ENCODE results near the gene EP400.
"Not testable (repeated sequence)": the region's sequence is repeated elsewhere in the genome, so short reads cannot be mapped to it uniquely, and the experiment has no call there.

The EP400 gene

DNA sequence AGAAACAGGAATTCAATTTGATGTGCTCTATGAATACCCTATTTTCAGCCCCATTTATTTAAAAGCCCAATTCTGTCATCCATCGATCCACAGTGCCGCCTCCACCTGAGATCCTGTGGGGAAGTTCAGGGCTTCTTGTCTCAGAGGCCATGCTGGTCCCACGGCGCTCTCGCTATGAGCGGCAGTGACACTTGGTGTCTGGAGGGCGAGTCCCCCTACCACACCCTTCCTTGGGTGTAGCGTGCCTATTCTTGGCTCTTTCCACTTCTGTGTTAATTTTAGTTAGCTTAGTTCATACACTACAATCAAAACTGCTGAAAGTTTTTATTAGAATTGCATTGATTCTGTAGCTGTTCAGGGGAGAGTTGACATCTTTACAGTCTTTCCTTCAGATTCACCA lies 120.6 kb downstream of the EP400 start:
- no peak for DNase-seq

GRCh38 chr12:132071040-132071810 lies 121.5 kb downstream of the EP400 start:
- no peak for DNase-seq

GRCh38 chr12:132071830-132072384 lies 122.2 kb downstream of the EP400 start:
- DNase-seq: no peak

- DNase-seq: no peak
These were observed 124.5 kb downstream of the EP400 start for GRCh38 chr12:132074216-132074615.

GRCh38 chr12:132075026-132075713 lies 125.4 kb downstream of the EP400 start:
- DNase-seq: no peak

GRCh38 chr12:132075714-132076553 lies 126.2 kb downstream of the EP400 start:
- DNase-seq: no peak

DNA sequence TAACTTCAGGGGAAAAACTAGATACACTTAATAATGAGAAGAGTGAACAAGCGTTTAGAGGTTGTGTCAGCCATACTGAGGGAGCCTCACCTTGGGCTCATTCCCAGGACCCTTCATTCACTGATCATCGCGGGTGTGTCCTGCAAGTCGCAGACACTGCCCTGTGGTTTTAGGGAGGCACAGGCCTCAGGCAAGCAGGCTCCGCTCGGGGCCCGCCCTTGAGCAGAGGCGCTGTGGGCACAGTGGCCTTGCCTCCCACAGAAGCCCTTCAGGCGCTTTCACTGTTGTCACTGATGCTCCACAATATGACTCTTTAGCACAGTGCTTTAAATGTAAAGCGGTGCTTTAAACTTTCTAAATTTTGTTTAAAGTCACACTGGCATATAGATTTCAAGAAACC lies 127.0 kb downstream of the EP400 start:
- no peak for DNase-seq

GRCh38 chr12:132077322-132078100 lies 127.8 kb downstream of the EP400 start:
- DNase-seq: no peak

GRCh38 chr12:132078190-132078589 lies 128.4 kb downstream of the EP400 start:
- no peak for DNase-seq

DNA sequence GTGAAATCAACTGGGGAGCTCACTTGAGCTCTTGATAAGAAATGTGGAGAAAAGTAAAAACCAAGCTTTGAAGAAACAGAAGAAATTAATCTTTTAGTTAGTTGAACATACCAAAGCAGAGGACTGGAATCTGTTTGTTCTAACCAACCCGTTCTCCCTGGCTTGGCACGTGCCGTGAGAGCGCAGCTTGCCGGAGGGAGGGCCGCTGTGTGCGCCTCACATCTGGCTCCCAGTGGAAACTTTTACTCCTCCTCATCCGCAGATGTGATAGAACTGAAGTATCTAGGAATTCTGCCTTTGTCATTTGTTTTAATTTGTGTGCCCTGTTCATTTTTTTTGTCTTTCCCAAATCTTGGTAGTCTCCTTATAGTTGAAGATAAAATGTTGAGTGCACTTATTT lies 129.5 kb downstream of the EP400 start:
- DNase-seq: no peak

DNA sequence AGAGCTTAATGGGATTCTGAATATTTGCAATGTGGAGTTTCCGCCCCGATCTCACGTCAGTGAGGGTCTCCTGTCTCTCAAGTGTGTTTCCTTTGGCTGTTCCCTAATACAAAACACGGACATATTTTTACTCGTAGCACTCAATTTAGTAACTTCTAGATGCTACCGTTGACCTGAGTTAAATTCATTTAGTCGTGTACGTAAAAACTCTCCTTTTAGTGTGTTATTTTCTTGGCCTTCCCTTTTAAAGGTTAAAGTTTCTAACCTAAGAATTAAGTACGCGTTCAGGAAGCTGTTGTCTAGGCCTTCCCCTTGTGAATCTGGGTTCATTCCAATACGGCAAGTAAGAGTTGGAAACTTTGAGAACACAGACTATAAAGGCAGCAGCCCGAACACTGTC lies 130.0 kb downstream of the EP400 start:
- no peak for DNase-seq

GRCh38 chr12:132080515-132080914 lies 130.8 kb downstream of the EP400 start:
- DNase-seq: not testable (repeated sequence)

DNA sequence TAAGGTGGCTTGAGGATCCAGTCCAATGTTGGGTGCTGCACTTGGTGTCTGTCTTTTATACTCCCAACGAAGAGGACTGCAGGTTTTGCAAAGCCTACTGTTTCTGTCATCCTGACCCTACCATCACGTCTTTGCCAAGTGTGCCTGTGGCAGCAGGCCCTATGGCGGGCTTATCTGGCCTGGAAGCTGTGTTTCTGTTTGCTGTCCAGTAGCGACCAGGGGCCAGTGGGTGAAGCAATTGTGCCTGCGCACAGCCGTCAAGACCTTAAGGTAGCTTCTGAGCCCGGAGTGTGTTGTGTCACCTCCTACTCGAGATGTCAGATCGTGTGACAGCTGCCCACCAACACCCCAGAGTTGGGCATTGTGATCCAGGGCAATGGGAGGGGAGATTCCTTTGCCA lies 131.7 kb downstream of the EP400 start:
- DNase-seq: no peak

DNA sequence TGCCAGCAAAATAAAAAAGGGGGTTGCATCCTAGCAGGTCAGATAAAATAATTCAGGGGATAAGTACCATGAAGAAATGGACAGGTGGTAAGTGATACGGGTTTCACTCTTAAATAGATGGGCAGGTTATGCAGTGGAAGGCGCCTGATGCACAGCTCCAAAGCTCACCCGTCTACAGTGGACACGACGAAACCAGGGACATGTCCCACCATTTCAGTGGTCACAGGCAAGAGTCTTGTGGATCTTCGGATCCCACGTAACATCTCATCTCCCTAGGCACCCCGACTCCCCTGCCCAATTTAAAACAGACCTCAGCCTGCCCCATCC lies 133.8 kb downstream of the EP400 start:
- no peak for DNase-seq

DNA sequence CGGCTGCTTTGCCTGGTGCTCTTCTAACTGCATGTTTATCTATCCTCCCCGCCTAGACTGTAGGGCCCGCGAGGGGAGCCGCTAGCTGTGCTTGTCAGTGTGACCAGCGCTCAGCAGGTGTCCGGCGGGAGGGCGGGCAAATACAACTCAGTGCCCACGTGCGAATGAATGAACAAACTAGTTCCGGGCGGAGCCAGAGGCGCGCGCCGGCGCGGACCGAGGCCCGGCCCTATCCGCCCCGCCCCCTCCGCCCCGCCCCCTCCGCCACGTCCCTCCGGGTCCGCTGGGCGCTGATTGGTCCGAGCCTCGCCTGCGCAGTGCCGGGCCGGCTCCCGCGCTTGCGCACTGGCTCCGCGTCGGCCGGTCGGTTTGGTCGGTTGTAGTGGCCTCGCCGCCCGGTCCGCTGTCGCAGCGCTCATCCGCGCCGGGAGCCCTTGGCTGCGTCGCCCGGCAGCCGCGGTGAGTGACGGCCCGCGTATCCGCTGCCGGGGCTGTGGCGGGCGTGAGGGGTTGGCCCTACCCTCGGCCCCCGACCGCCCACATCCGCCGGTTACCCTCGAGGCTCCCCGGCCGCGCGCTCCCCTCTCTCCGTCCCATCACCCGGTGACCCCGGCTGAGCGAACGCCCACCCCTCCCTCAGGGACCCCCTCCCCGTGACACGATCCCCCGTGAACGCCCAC lies 134.3 kb downstream of the EP400 start:
- DNase-seq: peak; percentile 79

- no peak for DNase-seq
These were observed 135.0 kb downstream of the EP400 start for GRCh38 chr12:132084621-132085290.

GRCh38 chr12:132085291-132085635 lies 135.5 kb downstream of the EP400 start:
- no peak for DNase-seq

GRCh38 chr12:132089407-132089910 lies 139.7 kb downstream of the EP400 start:
- no peak for DNase-seq

DNA sequence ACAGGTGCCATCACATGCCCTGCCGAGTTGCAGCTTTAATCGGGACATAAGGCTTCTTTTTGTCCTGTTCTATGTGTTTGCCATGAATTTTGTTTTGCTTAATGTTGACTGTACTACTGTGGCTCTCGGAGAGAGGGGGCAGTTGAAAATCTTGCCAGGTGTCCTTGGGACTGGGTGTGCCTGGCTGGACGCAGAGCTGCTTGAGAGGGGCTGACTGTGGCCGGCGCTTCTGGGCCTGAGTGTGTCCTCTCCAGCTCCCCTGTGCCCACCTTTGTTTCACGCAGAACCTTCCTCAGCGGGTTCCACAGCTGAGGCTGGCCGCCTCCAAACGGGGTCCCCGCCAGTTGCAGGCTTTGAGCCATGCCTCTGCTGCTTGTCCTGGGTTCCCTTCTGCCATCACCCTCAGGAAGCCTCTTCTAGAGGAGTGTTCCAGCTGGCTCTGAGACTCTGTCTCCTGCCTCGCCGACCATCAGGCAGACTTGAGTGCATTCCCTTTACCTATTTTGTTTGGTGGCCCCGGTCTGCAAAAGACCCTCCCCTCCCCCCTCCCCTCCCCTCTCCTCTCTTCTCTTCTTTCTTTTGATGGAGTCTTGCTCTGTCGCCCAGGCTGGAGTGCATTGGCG lies 144.6 kb downstream of the EP400 start:
- no peak for DNase-seq

DNA sequence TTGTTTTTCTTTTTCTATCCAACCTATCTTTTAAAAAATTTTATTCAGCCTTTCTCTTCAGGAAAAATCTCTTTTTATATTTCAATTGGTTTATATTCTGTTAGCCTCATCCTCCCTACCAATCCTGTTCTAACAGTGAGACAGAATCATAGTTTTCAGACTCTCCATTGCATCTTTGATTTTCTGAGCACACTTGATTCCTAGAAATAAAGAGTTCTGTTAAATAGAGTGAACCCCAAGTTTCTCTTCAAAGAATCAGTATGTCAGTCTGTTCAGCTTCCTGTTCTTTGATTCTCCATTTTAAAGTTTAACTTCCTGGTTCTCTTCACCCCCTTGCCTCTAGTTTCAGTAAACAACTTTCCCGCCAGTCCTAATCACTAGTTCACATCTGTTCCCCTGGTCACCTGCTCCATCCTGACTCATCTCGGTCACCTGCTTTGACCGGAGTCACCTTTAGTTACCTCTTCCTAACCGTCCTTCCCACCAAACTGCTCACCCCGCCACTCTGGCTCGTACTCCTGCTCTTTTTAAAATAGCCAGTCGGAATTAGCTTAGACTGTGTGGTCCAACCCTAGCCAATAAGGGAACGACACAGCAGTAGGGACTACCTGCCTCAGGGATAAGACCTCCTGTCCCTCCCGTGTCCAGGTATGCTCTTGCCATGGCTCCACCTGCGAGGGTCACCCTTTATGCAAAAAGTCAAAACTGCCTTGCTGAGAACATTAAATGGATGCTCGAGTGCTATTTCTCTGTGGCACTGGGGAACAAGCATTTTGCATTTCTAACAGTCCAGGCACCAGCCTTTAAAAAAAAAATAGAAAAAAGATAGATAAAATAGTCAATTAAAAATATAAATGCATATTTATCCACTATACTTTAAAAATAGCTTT lies 146.0 kb downstream of the EP400 start:
- no peak for DNase-seq

All from T1000 (cell line).